ENCODE data around the gene MAGOH.

- TF ChIP-seq EP300 (IDR thresholded peaks at IDR 0.05) (no peak), CTCF (IDR thresholded peaks at IDR 0.05) (no peak)
These were observed 27.4 kb downstream of the MAGOH start for GRCh38 chr1:53210954-53211353.

All from ovary (tissue), 3 donors.